ENCODE data around the gene SPTLC1.

Gene SPTLC1

DNA sequence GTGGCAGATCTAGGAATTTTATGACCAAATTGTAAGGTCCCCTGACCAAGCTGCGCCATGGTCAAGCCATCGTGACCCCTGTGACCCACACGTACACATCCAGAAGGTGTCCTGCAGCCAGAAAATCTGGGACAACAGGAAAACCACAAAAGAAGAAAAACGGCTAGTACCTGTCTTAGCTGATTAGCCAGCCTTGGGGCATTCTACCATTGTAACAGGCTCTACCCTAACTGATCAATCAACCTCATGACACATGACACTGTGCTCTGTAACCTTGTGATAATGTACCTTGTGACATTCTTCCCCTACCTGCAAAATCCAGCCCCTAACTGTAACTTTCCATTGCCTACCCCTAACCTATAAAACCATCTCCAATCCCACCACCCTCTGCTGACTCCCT, 43.6 kb downstream of the SPTLC1 start:
- no peak for DNase-seq

DNA sequence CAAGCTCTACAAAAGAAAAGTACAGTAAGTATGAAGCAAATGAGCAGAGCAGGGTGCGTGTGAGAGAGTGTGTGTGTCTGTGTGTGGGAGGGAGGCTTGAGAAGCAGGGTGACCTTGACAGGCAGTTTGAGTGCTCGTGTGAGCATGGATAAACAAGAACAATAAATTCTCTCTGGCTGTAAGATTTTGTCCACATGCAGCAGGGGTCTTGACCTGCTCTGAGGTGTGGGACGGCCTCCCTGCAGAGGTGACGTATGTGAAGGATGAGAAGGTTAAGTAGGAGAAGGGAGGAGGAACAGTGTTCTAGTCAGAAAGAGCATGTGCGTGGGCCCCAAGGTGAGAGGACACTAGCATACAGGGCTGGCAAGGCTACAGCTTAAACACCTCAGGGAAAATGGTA, 49.0 kb downstream of the SPTLC1 start:
- no peak for DNase-seq

DNA sequence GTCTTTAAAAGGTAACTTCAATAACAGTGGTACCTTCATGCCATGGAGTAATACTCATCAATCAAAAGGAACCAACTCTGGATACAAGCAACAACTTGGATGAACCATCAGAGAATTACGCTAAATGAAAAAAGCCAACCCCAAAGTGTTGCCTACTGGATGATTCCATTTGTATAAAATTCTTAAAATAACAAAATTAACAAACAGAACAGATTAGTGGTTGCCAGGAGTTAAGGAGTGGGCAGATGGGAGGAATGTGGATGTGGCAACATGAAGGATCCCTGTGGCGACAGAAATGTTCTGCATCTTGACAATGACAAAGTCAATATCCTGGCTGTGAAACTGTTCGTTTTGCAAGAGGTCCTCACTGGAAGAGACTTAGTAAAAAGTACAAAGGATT, 50.5 kb downstream of the SPTLC1 start:
- DNase-seq, result no peak

DNA sequence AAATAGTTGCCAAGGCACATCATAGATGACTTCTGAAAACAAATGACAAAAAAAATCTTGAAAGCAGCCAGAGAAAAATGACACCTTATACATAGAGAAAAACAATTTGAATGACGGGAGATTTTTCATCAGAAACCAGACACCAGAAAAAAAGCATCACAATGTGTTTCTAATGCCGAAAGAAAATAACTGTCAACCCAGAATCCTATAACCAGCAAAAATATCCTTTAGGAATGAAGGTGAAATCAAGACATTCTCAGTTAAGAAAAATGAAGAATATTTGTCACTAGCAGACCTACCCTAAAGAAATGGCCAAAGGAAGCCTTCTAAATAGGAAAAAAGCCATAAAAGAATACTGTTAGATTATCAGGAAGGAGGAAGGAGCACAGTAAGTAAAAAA, 54.0 kb downstream of the SPTLC1 start:
- no peak for DNase-seq

DNA sequence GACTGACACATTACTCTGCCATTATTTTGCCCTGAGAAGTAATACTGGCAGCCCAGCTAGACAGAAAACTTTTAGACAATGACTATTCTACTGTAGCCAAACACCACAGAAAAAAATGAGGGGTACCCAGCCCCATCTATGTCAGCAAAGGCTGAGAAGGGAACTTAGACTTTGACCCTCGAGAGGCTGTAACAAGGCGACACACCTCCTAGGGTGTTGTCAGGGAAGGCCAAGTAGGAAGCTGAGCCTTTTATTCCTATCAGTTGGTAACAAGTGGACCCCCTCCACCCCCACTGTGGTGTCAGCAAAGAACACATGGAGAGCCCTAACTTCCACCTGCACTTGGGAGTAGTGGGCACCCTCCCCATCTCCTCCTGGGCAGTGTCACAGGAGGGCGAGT, 55.6 kb downstream of the SPTLC1 start:
- no peak for DNase-seq

DNA sequence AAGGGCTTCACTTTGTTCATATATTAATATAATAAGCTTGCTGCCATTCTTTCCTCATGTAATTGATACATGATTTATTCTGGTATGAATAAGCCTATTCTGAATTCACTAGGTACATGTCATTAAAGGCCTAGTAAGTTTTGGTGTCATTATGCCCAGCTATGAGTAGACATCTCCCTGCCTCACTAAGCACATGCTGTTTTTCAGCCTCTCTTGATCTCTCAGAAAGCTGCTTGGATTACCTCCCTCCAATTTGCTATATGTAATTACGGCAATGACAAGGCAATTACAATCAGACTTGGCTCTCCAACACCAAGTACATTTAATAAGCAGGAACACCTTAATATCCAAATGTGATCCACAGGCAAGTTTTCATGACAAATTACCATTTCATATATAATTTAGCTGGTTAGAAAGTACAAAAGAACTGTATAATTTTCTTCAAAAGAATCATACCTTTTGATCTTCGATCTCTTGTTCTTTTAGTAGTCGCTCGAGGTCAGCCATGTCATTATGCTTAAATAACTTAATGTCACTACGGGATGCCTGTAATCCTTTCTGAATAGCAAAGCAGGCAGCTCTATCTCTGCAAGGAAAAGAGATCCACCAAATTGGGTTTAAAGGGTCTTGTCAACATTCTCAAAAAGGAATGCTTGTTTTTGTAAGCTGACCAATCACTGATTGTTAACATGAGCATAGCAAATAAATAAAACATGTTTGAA, 56.3 kb downstream of the SPTLC1 start:
- DNase-seq, result no peak

DNA sequence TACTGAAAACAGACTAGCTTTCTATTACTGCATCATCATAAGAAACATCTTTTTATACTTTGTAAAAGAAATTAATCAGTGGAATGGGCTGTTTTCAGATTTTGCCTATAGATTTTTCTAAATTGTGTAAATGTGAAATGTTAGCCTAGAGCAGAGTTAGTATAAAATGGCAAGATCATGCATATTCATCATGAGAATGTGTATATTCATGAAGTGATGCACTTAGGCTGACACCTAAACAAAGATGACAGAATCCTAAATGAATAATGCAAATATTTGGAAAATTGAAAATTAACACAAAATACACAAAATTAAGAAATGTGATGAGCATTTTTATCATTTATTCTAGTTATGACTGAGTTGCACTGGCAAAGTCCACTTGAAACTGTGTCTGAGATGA, 57.2 kb downstream of the SPTLC1 start:
- DNase-seq, result no peak

DNA sequence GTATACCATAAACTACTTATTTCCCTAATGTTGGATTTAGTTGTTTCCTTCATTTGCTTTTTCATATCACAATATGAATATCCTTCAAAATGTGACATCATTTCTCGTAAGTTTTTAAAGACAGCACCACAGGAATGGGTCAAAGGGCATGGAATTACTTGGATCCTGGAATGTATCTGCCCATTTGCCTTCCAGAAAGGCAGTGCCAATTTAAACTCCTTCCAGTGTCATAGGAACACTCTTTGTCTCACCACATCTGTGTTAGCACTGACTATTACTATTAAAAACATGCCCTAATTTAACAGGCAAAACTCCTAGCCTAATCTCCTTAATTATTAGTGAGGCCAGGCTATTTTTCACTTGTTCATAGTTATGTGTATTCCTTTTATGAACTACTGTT, 58.0 kb downstream of the SPTLC1 start:
- DNase-seq, result no peak

DNA sequence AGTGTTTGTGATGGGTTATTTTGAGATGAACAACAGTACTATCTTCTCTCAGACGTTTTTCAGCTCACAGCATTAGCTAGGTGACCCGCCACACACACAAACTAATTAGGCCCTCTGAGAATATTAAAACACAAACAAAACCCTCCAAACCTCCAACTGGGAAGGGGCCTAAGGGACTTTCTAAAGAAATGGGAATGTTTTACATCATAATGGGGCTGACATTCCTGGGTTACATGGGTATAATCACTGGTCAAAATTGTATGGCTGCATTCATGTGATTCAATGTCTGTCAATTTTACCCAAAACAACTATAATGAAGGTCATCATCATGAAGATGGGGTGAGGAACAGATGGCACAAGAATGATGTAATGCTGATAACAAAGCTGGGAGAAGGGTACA, 59.6 kb downstream of the SPTLC1 start:
- no peak for DNase-seq

DNA sequence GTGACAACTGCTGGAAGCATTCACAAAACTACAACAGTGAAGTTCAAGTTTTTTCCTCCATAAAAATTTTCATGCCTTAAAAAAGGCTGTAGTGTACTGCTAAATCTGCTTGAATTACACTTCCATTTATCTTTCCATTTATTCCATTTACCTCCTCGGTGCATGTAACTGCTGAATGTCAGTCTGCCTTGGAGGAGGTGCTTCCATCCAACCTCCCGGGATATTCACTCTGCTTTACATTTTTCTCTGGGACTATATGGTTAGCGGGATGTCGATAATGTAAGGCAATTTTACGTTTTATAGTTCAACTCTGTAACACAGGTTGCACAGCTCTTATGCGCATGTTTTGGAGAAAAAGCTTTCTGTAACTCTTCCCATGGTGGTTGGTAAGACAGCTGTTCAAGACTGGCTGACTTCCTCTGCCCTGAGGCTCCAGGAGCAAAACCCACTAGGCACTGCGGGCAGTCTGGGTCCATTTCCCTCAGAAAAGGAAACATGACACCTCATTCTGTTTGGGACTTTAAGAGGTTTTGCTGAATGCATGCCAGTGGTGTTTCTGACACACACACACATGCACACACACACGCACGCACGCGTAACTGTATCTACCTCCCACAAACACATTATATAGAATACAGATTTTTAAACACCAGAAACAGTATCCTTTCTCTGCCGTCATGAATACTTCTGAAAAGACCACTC, 66.1 kb downstream of the SPTLC1 start:
- no peak for DNase-seq

DNA sequence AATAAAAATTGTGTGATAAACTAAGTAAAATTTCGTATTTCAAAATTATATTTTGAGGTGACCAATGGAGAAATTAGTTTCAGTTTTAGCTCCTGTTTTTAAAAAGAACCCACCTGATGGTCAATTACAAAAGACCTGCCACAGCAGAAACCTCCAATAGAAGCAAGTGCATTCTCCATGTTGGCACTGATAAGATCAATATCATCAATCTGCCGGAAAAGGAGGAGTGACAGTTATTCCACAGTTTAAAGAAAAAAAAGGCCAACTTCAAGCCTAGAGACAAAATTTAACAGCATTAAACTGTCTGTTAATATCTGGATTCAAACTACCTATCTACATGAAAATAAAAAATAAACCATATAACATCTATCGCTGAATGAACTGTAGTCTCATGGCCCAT, 67.7 kb downstream of the SPTLC1 start:
- no peak for DNase-seq

DNA sequence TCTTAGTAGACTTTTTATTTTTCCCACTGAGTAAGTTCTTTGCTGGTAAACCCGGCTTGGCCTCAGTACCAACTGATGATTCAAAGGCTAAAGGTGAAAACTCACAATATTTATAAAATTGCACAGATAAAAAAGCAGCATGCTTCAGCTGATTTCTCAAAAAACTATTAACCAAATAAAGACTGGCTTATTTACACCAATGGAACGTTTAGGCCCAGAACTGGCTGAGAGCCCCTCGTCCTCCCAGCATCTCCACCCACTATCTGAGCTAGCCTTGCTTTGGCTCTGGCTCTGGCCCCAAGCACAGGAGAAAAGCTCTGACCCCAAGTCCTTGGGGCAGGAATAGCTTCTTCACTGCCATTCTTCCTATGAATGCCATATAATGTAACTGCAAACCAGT, 68.5 kb downstream of the SPTLC1 start:
- DNase-seq, result no peak

DNA sequence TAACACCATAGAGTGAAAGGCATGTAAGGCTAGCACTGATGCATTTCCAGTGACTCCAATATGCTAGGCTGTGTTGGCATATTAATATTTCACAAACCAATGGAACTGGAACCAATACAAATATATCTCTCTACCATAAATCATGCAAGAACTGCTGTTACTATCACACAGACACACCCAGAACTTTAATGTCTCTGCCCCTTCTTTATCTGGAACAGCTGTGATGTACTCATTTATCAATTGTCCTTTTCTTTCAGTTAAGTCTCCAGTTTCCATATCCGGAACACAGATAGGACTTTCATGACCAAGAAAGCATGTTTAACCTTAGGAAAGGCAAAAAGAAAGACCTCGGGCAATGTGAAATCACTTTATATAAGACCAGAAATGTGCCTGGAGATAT, 70.3 kb downstream of the SPTLC1 start:
- no peak for DNase-seq

DNA sequence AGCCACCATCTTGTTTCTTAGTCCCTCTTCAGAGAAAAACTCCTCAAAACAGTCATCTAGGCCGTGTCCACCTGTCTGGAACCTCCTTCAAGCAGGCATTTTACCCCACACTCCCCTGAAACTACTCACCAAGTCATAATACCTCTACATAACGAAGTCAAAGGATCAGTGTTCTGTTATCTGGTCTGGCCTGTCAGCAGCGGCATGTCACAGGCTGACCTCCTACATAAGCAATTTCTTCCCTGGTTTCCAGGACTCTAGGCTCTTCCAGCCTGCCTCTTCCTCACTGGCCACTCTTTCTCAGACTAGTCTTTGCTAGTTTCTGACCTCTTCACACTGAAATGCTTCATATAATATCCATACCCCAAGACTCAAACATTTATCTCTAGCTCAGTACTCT, 72.2 kb downstream of the SPTLC1 start:
- no peak for DNase-seq

DNA sequence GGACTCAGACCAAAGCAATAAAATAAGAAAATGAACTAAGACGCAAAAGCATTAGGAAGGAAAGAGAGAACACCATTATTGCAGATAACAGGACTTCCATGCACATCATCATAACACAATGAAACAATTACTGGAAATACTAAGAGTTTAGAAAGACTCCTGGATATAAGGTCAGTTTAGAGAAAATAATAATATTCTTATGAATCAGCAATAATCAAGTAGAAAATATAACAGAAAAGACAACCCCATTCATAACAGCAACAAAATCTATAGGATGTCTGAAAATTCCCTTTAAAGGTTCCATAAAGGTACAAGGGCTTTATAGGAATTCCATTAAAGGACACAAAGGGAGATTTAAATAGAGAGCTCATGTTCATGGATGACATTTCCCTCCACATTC, 73.0 kb downstream of the SPTLC1 start:
- no peak for DNase-seq

DNA sequence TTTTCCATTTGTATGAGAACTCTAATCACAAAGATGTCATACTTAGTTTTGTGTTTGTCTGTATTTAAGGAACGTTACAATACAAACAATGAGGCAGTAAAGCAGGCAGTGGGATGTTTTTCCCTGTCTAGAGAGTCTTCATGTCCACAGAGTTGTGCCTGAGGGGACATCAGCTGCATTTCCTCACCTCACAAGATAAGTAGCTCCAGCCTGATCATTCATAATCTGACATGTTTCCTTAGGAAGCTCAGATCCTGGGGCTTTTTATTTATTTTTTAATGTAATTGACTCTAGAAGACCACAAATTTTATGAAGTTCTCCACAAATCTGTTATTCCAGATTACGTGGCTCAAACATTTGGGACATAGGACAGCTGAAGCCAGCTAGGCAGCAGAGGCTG, 78.5 kb downstream of the SPTLC1 start:
- DNase-seq, result no peak

DNA sequence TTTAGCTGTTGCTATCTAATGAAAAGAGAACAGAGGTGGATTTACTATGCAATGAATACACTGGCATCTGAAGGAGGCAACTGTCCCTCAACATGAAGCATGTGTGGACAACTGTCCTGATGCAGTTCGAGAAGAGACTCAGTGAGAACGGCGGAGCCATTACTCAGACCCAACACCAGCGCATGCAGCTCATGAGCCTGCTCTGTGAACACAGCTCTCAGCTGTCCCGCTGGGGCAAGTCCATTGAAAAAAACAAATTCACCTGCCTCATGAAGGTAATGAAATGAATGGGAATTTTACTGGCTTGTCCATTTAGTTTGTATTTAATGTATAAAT, 78.8 kb downstream of the SPTLC1 start:
- no peak for DNase-seq

DNA sequence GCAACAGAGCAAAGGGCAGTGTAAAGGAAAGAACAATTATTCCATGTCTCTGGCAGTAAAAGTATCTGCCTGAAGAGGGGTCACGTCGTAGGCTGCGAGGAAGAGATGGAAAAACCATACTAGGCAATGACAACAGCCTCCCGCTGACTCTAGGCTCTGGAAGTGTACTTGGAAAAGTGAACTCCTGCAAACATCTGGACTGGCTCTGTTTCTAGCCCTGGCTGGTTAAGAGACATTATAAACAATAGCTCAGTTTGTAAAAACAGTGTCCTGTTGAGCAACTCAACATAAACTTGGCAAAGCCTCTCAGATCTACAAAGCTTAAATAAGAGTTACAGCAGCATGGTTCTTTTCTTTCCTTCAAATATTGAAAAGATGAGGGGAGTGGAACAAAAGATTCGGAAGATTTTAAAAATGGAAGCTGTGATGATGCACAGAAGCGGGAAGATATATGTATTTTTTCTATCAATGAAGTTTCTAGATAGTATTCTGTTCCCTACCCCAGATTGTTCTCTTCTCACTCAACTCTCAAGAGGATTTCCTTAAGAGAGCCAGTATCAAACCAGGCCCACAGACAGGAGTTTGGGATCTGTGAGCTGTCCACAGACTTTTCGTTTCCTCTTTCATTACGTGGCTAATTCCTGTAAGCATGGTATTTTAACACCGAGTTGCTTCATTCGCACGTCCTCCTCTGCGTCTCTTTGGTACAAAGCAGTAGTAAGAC, 79.4 kb downstream of the SPTLC1 start:
- DNase-seq, result no peak

DNA sequence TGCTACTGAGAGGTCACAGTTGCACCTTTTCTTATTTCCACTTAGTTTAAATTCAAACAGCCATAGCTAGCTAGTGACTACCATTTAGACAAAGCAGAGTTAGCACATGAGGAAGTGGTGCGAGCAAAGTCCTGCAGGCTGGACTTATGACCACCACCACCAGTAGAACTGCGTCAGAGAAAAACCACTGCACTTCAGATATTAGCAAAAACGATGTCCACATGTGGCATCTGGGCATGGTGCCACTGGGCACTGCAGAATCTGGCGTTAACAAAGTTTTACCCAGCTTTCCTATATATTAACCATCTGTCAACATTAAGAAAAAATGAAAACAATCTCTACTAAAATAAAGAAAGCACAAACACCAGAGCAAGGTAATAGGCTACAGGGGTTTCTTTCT, 80.1 kb downstream of the SPTLC1 start:
- DNase-seq, result no peak

DNA sequence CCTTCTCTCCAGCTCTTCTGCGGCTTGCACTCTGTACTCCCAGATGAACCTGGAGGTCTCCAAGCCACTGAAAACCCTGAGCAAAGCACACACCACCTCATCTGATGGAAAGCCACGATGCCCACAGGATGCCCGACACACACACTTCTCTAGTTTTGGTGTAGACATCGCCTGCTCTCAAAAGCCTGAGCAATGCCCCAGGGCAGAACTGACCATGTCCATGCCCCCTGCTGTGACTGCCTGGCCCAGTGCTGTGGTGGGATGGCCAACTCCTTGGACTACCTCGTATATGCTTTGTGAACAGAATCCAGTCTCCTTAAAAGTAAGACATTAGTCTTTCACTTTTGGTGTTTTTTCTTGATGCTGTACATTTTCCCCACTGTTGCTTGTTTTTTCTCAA, 81.2 kb downstream of the SPTLC1 start:
- DNase-seq, result no peak

DNA sequence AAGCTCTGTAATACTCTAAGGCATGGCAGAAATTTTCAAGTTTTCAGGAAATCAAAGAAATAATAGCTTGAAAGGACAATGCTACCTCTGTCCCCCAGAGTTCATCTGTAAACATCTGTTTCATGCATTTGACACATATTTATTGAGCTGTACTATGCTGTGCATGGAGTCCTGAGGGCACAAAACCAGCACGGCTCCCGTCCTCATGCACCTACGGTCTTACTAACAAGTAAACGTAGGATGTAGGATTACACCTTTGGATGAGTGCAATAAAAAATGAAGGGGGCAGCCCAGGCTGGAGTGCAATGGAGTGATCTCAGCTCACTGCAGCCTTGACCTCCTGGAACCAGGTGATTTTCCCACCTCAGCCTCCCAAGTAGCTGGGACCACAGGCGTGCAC, 81.9 kb downstream of the SPTLC1 start:
- DNase-seq, result no peak

DNA sequence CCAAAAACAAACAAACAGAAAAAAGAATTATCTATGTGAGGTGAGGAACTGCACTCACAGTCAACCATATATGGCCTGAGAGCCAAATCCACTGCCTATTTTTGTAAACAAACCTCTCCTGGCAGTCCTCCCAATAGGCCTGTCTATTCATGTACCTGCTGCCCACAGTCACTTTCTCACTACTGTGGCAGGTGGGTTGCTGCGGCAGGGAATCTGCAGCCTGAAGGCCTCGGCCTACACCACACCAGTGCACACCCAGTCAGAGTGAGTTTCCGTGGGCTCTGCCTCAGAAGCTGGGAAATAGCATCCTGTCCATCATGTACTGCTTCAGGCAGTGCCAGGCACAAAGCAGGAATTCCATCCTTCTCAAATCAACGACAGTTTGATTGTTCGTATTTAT, 82.3 kb downstream of the SPTLC1 start:
- no peak for DNase-seq

DNA sequence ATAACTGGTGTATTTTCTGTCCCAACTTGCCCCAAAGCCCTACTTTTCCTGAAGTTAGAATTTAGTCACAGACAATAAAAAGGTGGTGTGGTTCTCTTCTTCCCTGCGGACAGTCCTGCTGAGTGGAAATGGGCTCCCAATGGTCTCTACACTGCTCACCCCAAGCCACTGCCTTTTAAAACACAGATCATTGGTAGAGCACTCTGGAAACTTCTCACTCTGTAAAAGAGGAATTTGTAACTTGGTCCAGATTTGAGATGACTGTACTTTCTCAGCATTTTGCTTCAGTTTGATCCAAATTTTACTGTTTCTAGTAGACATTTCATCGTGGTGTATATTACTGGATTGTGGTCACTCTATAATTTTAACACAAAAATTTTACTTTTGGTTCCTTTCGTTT, 84.8 kb downstream of the SPTLC1 start:
- no peak for DNase-seq

DNA sequence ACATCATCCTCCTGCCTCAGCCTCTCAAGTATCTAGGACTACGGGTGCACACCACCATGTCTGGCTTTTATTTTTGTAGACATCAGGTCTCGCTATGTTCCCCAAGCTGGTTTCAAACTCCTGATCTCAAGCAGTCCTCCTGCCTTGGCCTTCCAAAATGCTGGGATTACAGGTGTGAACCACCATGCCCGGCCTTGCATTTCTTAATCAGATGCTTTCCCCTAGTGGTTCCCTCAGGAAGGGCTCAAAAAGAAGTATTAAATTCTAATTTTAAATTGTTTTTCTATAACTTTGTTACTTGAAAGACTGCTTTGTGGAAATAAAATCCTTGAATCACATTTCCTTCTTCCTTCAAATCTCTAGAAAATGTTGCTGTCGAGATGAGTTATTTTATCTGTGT, 85.7 kb downstream of the SPTLC1 start:
- DNase-seq, result no peak

All from left hindlimb (tissue), 1 donor.